ENCODE measurements around the gene CRB1. TPM values are rescaled to one million over a fixed set of nuclear protein-coding genes. Genes with fewer than 3 reads are reported as not detected.

The CRB1 gene
- polyA plus RNA-seq, 1 donor (not counting 4 experiments of a cell fraction or from before 2014, with no cell fraction given): 0.04 TPM

GRCh38 chr1:197413564-197413963 lies 145.5 kb downstream of the CRB1 start:
- H3K4me1 ChIP-seq (ENCODE audit: control insufficient read depth, extremely low read depth, insufficient read depth, low read length): no peaks in the 10 kb centered on the region
- dilution Hi-C loops (cut with MboI; ENCODE audit: extremely low pct_ligation_motif_present, low sequenced_read_pairs): no loop called here
- no peak overlapping the region for H3K4me2 ChIP-seq (ENCODE audit: control insufficient read depth, extremely low read depth, insufficient read depth, low read depth, low read length)
- no peaks in the 10 kb centered on the region for H3K9me1 ChIP-seq (ENCODE audit: control insufficient read depth, extremely low read depth, insufficient read depth, low read length)
- H3K27ac ChIP-seq (ENCODE audit: control insufficient read depth, insufficient read depth, low read length): no peak overlapping the region
- no peak for TF ChIP-seq EZH2 (IDR thresholded peaks at IDR 0.05; ENCODE audit: low read length)
- TF ChIP-seq CTCF (optimal IDR thresholded peaks at IDR 0.05 in 1 of 3, IDR thresholded peaks at IDR 0.05 in 1 of 3, conservative IDR thresholded peaks at IDR 0.05 in 1 of 3; ENCODE audit: extremely low read depth in 1 of 3, insufficient read depth in 2 of 3, low read length in 3 of 3): no peak
- H3K4me3 ChIP-seq (ENCODE audit: control insufficient read depth in 2 of 3, extremely low read depth in 1 of 3, insufficient read depth in 2 of 3, low read depth in 1 of 3, low read length in 3 of 3): no peak overlapping the region
- FAIRE-seq (no peak), DNase-seq (ENCODE audit: low read depth, low spot score) (no peak)
- H2AFZ ChIP-seq (ENCODE audit: control insufficient read depth, low read length): no peak overlapping the region
- H3K27me3 ChIP-seq (ENCODE audit: control insufficient read depth, extremely low read depth, insufficient read depth, low read length): no peaks in the 10 kb centered on the region
- no peaks in the 10 kb centered on the region for H3K36me3 ChIP-seq (ENCODE audit: control insufficient read depth in 2 of 2, extremely low read depth in 1 of 2, insufficient read depth in 2 of 2, low read length in 2 of 2)
- H4K20me1 ChIP-seq (ENCODE audit: control insufficient read depth, extremely low read depth, insufficient read depth, low read length): no peaks in the 10 kb centered on the region
- H3K79me2 ChIP-seq (ENCODE audit: control insufficient read depth, insufficient read depth, low read length): no peaks in the 10 kb centered on the region
- H3K9ac ChIP-seq (ENCODE audit: control insufficient read depth, extremely low read depth, insufficient read depth, low read length): no peak overlapping the region
- H3K9me3 ChIP-seq (ENCODE audit: control insufficient read depth, low read depth, low read length): no peaks in the 10 kb centered on the region

GRCh38 chr1:197415221-197415620 lies 147.2 kb downstream of the CRB1 start:
- no peak overlapping the region for H3K9ac ChIP-seq (ENCODE audit: control insufficient read depth, extremely low read depth, insufficient read depth, low read length)
- H3K36me3 ChIP-seq (ENCODE audit: control insufficient read depth in 2 of 2, extremely low read depth in 1 of 2, insufficient read depth in 2 of 2, low read length in 2 of 2): no peaks in the 10 kb centered on the region
- H2AFZ ChIP-seq (ENCODE audit: control insufficient read depth, low read length): no peak overlapping the region
- H3K9me1 ChIP-seq (ENCODE audit: control insufficient read depth, extremely low read depth, insufficient read depth, low read length): no peaks in the 10 kb centered on the region
- no peak overlapping the region for H3K4me2 ChIP-seq (ENCODE audit: control insufficient read depth, extremely low read depth, insufficient read depth, low read depth, low read length)
- H3K4me3 ChIP-seq (ENCODE audit: control insufficient read depth in 2 of 3, extremely low read depth in 1 of 3, insufficient read depth in 2 of 3, low read depth in 1 of 3, low read length in 3 of 3): no peak overlapping the region
- no peaks in the 10 kb centered on the region for H3K27me3 ChIP-seq (ENCODE audit: control insufficient read depth, extremely low read depth, insufficient read depth, low read length)
- H3K27ac ChIP-seq (ENCODE audit: control insufficient read depth, insufficient read depth, low read length): no peak overlapping the region
- no peak for DNase-seq (ENCODE audit: low read depth, low spot score)
- no peaks in the 10 kb centered on the region for H3K79me2 ChIP-seq (ENCODE audit: control insufficient read depth, insufficient read depth, low read length)
- H4K20me1 ChIP-seq (ENCODE audit: control insufficient read depth, extremely low read depth, insufficient read depth, low read length): no peaks in the 10 kb centered on the region
- TF ChIP-seq EZH2 (IDR thresholded peaks at IDR 0.05; ENCODE audit: low read length) (no peak), CTCF (optimal IDR thresholded peaks at IDR 0.05 in 1 of 3, IDR thresholded peaks at IDR 0.05 in 1 of 3, conservative IDR thresholded peaks at IDR 0.05 in 1 of 3; ENCODE audit: extremely low read depth in 1 of 3, insufficient read depth in 2 of 3, low read length in 3 of 3) (no peak)
- H3K4me1 ChIP-seq (ENCODE audit: control insufficient read depth, extremely low read depth, insufficient read depth, low read length): no peaks in the 10 kb centered on the region
- dilution Hi-C loops (cut with MboI; ENCODE audit: extremely low pct_ligation_motif_present, low sequenced_read_pairs): no loop called here
- no peak for FAIRE-seq
- H3K9me3 ChIP-seq (ENCODE audit: control insufficient read depth, low read depth, low read length): no peaks in the 10 kb centered on the region

All from keratinocyte (primary cell).